HG02981 (cell line): ENCODE data around the gene VSIG10L2.

Experiments used
- ATAC-seq: cut with Tn5 transposase; IDR thresholded peaks from one replicate; pipeline ENCODE4 v1.9.1; 2021; ENCODE audit warnings: mild to moderate bottlenecking, moderate library complexity; ENCODE audit not compliant: unreplicated experiment

The VSIG10L2 gene

DNA sequence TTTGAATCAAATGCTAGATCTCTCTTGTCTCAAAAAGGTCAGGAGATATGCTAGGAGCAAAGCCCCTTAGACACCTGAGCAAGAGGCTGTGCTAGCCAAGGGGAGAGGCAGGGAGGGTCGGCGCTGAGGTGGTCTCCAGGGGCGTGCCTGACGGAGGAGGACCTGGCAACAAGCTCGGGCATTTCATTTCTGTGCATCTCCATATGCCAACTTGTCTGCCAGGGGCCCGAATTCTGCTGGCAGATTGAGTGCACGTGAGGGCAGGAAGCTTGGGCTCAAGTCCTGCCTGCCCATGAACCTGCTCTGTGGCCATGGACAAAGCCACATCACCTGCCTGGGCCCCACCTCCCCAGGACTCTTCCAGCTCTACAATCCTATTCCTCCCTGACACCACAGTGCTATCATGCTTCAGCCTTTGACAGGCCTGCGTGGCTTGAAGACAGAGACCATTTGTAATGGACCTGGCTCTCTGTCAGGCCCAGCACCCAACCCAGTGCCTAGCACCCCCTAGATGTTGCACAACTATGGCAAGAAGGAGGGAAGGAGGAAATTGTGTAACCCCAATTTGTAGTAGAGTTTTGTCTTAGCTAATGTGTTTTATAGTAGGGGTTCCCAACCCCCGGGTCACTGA, 16.3 kb upstream of the VSIG10L2 start:
- ATAC-seq: no peak

DNA sequence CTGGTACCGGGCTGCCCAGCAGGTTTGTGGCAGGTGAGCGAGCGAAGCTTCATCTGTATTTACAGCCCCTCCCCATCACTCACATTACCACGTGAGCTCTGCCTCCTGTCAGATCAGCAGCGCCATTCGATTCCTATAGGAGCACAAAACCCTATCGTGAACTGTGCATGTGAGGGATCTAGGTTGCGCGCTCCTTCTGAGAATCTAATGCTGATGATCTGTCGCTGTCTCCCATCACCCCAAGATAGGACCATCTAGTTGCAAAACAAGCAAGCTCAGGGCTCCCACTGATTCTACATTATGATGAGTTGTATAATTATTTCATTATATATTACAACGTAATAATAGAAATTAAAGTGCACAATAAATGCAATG, 15.8 kb upstream of the VSIG10L2 start:
- no peak for ATAC-seq

DNA sequence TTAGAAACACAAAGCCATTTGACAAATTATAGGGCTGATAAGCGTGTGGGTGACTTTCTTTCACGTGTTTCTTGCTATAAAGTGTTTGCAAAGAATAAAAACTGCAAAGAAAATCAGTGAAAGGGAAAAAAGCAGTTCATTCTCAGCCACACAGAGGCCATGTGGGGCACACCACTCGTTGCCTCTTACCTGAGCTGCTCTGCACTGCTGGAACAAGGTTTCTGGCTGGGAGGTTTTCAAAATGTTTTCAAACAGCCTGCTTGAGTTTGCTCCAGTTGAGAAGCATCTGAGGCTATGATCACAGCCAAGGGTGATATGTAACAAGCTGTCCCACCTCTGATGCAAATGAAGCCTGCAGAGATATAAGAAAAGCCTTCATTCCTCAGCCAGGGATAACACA, 14.7 kb upstream of the VSIG10L2 start:
- ATAC-seq: no peak

DNA sequence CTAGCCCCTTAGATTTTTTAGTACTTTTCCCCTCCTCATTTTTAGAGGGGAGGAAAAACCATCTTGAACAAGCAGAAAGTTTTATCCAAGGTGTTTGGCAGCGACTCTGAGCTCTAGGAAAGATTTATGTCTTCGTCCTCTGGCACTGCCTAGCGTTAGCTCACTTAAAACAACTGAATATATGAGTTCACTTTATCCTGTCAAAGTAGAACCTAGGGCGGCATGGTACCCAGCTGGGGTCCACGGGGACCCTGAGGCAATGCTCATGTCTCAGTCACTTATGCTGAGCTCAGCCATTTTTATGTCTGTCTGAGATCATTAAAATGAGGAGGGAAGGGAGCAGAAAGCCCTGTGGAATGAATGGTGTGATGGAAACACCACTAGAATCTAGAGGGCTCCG, 14.2 kb upstream of the VSIG10L2 start:
- no peak for ATAC-seq

DNA sequence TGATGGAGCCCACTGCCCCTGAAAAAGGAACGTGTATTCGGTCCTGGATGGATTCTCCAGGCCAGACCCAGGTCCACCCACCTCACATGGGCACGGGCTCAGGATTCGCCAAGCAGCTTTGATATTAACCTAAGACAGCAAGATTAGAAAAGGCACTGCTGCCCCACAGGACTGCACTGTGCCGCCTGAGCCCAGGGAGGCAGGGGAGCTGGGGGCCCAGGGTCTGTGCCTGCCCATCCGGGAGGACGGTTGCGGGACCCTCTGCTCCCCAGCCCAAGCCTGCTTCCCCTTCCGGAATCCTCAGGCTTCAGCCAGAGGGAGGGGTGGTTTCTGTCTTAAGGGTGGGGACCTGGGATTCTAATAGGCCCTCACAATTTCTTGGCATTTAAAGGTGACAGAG, 13.5 kb upstream of the VSIG10L2 start:
- ATAC-seq: no peak

DNA sequence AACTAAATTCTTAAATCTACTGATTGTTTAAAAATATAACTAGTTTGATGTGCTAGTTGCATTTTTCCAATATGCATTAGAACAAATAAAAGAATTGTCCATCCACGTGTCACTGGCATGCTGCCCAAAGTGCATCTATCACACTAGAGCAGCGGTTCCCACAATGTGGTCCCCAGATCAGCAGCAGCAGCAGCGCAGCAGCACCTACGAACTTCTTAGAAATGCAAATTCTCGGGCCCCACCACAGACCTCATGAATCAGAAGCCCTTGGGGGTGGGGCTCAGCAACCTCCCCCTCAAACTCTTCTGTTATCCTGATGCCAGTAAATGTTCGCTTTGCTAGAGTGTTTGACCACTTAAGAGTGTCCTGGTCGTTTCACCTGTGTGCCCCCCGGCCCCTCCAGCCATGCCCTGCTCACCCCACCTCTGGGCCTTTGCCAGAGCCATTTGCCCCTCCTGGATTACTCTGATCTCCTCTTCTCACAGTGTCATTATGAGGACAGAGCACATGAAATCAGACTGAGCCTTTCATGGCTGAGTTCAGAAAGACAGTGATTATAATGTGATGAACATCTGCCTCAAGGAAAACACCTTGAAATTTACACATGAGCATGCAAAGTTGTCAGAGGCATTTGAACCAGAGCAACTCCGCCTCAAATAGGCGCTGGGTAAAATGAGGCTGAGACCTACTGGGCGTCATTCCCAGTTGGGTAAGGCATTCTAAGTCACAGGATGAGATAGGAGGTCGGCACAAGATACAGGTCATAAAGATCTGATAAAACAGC, 12.6 kb upstream of the VSIG10L2 start:
- ATAC-seq: no peak

DNA sequence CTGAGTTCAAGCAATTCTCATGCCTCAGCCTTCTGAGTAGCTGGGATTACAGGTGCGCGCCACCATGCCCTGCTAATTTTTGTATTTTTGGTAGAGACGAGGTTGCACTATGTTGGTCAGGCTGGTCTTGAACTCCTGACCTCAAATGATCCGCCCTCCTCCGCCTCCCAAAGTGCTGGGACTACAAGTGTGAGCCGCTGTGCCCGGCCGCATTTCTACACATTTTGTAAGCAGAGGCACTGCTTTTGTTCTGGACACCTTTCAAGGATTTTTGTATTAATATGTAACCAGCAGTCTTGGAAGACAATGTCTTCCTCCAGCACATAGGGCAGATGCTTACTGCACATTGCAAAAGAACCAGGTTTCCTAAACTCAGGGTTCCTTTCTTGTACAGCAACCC, 11.4 kb upstream of the VSIG10L2 start:
- no peak for ATAC-seq

DNA sequence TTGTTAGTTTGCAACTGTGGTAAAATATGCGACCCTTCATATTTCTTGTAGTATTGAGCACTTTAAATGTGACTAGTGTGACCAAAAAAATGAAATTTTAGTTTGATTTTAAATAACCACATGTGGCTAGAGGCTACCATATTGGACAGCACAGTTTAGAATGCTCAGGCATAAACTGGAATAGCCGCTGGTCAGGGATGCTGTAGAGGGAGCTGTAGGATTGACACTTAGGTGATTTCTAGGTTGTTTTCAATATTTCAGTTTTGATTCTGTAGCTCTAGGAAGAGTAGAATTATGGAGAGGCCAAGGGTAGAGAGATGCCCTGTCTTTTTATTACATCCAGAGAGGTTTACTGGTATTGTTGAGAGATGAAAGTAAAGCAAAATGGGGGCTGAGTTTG, 10.8 kb upstream of the VSIG10L2 start:
- no peak for ATAC-seq

DNA sequence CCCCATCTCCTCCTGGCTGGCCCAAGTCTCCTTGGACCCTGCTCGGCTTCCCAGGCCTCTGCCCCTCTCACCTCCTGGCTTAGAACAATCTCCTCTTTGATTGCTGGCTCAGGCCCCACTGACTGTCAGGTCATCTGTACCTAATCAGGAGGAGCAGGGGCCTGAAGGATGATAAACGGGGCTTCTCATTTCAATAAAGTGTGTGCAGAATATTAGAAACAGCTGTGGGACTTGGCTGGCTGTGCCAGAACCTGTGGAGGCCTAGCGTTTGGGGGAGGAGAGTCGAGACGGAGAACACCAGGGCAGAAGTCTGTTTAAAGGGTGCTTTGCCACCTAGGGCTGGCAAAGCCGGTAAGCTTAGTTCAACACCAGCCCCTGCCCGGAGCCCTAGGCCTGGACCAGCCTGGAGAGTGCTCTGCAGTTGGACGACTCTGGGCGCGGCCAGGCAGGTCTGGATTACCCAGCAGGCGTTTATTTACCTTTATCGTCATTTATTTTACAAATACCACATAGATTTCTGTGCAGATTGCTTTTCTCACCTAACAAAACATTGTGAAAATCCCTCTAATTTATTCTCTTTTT, 10.1 kb upstream of the VSIG10L2 start:
- ATAC-seq: no peak

DNA sequence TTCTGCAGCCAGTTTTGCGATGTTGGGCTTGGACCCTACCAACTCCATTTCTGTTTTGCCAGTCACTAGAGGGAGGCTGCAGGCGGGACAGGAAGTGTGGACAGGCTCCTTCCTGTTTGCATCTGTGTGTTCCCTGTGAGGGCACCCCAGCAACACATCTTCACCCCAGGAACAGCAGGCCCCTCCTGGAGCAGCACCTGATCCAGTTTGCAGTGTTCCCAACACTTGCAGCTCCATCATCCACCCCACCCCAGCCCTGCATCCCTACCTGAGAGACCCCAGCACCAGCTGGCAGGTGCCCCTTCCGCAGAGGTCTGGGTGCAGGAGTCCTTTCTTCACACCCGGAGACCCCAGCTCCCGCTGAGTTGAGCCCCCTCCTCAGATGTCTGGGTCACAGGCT, 7.4 kb upstream of the VSIG10L2 start:
- no peak for ATAC-seq

DNA sequence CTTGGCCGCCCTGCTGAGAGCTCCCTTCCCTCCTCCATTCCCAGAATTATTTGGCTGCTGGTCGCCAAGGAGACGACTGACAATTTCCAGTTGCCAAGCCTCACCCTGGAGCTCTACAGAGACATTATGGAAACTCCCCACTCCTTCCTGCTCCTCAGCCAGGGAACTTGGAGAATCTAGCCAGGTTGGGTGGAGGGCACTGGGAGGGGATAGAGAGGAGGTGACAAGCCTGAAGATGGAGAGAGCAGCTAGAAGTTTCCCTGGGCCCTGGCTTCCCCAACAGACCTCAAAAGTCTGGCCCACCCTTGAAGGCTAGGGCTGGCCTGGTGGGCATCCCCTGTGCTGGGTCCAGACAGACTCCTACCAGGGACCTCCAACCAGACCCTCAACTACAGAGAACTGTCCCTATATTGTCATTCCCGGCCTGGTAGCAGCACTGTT, 6.7 kb upstream of the VSIG10L2 start:
- no peak for ATAC-seq

DNA sequence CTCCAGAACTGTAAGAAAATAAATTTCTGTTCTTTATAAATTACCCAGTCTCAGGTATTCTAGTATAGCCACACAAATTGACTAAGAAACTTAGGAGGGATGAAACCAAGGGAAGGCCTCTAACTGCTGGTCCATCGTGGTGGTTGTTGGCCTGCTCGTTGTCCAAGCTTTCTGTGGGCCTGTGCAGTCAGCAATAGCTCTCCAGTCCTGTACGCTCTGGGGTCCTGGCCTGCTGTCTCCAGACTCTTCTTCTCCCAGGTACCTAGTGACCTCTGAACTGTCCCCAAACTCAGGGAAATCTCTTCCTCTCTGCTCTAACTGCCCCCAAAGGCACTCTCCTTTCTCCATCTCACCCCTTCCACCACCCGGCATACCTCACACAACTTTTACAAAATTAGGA, 5.7 kb upstream of the VSIG10L2 start:
- no peak for ATAC-seq

DNA sequence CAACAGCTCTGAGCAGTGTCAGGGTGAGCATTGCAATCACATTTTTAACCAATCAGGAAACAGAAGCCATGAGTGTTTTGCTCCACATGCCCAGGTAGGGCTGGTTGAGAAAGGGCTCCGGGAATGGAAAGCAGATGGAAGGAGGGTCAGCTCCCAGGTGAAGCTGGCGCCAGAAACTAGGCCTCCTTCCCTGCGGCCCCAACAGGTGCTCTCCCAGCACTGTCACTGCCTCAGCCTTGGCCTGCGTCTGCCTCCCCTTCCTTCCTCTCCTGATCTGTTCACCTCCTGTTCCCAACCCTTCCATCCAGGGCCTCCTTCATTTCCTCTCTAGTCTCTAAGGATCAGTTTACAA, 4.6 kb upstream of the VSIG10L2 start:
- no peak for ATAC-seq

DNA sequence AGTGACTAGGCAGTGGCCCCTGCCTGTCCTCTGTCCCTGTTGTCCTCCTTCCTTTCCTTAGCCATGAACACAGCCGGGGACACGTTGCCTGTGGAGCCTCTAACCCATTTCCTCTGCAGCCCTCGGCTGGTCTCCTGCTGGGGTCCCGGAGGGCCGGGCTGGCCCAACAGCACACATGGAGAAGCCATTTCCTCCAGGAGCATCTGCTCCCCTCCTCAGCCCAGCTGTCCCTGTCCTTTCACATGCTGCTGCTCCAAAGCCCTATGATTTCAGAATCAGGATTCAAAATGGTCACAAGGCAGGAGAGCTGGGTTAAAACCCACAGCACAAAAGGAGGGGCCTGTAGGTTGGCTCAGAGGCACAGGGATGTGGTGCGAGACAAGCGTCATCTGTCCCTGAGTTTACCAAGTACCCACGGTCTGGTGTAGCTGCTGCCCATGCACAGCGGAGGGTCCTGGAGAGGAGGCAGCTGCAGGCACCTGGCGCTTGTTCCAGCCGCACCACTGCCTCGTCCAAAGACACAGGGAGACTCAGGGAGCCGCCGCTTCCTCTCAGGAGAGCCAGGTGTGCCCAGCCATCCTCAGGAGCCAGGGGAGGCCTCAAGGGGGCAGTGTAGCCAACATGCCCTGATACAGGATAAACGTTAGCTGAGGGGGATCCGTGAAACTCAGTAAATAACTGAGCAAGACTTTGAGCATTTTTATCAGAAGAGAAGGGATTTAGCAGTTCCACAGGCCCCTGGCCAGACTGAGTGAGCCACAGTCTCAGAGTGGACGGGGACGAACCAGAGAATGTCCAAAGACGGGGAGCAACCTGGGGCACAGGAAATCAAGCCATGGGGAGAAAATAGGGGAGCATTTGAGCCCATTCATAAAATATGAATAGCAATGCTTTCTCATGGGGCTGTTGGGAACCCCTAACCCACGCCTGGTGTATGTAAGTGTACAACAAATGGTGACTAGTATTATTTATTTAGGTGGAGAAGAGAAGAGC, 3.9 kb upstream of the VSIG10L2 start:
- no peak for ATAC-seq

DNA sequence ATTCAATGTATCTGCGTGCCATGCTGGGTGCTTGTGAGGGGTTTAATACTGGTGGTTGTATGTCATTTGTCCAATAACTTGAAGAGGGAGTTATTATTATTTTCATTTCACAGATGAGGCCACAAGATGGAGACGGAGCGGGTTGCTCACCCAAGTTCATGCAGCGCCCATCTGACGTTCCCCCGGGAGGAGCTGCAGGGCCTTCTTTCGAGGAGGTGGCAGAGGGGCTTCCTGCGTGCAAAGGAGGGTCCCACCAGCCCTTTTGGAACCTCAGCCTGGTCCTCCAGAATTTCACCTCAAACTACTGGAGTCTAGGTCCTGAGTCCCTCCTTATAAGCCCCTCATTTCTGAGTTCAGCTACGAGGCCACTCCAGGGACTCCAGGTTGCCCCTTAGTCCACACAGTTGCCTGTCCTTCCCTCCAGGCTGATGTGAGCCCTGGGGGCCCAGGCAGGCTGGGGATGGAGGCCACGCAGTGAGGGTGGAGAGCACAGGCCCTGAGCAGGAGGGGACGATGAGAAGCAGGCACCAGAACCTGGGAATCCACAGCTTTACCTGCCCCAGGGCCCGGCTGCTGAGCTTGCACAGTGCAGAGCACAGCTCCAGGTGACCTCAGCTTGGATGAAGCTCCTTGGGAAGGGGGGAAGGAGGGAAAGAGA, 2.9 kb upstream of the VSIG10L2 start:
- ATAC-seq: no peak

DNA sequence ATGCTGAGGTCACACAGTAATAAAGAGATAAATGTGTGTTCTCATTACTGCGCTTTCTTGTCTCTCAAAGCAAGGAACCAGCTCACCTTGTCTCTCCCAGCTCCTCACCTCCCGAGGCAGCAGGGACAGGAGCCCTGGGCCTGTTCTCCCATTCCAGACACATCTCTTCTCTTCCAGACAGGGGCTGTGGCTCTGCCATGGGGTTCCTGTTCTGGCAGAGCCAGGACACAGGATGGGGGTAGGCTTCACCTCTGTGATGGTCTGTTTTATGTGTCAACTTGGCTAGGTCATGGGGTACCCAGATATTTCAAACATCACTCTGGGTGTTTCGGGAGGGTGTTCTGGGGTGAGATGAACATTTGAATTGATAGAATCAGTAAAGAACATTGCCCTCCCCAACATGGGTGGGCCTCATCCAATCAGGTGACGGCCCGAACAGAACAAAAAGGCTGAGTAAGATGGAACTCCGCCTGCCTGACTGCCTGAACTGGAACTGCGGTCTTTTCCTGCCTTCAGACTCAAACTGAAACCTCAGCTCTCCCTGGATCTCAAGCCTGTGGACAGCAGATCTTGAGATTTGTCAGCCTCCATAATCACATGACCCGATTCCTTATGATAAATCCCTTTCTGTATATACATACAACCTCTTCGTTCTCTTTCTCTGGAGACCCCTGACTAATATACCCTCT, 2.0 kb upstream of the VSIG10L2 start:
- ATAC-seq: no peak

DNA sequence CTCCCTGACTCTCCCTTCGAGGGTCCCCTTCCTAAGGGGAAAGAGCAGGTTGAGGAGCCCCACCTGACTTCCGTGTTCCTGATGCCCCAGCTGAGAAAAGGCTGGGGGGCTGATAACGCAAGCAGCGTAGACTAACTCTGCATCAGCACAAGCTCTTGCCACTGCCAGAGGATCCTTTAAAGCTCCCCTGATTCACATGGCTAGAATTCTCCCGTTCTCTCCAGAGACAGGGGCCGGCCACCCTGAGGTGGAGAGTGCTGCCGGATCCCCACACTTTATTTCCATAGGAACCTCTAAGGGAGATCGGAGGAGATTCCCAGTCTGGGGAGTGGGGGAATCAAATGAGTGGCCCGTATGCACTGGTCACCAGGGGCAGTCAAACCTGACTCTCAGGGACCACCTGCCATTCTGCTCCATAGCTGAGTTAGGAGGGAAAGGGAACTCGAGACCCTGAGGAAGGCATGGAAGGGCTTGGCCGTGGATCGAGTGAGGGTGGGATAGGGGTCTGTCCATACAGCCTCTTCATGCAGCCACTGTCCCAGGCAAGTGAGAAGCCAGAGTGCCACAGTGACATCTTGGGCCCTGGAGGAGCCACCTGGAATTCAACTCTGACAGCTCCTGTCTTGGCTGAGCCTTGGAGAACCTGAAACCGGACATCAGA, 1.4 kb upstream of the VSIG10L2 start:
- ATAC-seq: no peak

DNA sequence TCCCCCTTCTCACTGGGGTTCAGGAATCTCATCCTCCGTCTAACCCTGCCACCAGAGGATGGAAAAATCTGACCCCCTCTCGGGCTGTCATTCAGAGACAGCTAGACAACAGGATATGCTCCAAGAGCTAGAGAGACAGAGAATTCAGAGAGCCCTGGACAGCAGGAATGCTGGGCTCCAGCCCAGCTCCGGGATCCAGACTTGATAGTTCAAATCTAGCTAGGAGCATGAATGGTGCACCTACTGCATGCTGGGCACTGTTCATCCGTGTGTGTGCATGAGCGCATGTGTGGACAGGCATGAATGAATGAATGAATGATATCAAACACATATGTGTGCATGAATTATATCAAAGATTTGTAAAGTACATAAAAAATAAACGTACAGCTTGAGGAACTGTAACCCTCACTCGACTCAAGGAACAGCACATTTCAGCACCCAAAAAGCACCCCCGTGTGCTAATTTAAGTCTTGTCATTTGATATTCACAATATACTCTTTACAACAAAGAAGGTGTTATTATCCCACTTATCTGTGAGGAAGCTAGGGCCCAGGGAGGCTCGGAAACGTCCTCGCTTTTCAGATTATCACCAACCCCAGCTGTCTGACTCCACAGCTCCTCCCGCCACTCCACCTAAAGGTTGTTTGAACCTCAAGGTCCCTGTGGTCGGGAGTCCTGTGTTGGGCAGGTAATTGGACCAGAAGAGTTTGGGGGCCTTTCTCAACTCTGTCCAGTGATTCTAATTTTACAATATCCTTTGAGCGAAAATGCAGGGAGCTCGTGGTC, 640 bp upstream of the VSIG10L2 start:
- no peak for ATAC-seq
